ENCODE data around the gene MEPCE.
"Not testable (repeated sequence)": the region's sequence is repeated elsewhere in the genome, so short reads cannot be mapped to it uniquely, and the experiment has no call there.

- not testable (repeated sequence) for TF ChIP-seq POLR2A (IDR thresholded peaks at IDR 0.05; ENCODE audit: low read length); GATA1 (IDR thresholded peaks at IDR 0.05; ENCODE audit: low read depth, low read length)
Measured at GRCh38 chr7:100453854-100454253, 24.2 kb downstream of the MEPCE start.
